ENCODE data around the gene SMARCA2.

GRCh38 chr9:2138646-2139045 lies 123.5 kb downstream of the SMARCA2 start:
- TF ChIP-seq ZNF274 (IDR thresholded peaks at IDR 0.05; ENCODE audit: low read depth, low read length) (no peak), YY1 (IDR thresholded peaks at IDR 0.05; ENCODE audit: insufficient read depth, insufficient read length) (no peak)
